CD4-positive, alpha-beta T cell treated with Interleukin-4 for 4 hours (primary cell): ENCODE results near the gene THOP1.
"Not testable (repeated sequence)": the region's sequence is repeated elsewhere in the genome, so short reads cannot be mapped to it uniquely, and the experiment has no call there.

ENCODE experiments used
- DNase-seq: peaks from one replicate; pipeline ENCODE4 v3.0.0-alpha.2; 2020

Gene THOP1

GRCh38 chr19:2782936-2783780, 2.1 kb upstream of the THOP1 start, which contains the start of gene SGTA:
TSS of gene SGTA (minus strand) at chr19:2783273. CDS start at chr19:2769068, 14,205 bp downstream.
- peak; percentile 97 for DNase-seq

- no peak for DNase-seq
Measured at GRCh38 chr19:2783781-2784145, 1.5 kb upstream of the THOP1 start.

DNA sequence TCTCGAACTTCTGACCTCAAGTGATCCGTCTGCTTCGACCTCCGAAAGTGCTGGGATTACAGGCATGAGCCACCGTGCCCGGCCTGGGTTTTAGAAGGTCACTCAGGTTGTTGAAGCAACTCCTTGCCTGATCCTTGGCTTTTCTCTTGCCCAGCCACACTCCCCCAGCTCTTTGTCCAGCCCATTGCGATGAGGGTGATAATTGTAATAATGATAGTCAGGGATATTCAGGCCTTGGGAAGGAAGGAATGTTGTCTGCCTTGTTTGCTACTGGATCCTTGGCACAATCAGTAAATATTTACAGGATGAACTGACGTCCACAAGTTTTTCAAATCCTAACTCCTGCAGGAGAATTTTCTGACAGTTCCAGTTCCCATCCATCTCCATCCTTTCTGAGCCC, 1.8 kb downstream of the THOP1 start:
- DNase-seq, result no peak

GRCh38 chr19:2788237-2788636, 2.9 kb downstream of the THOP1 start:
- DNase-seq, result no peak

- no peak for DNase-seq
Measured at GRCh38 chr19:2790194-2790556, 4.9 kb downstream of the THOP1 start.

DNA sequence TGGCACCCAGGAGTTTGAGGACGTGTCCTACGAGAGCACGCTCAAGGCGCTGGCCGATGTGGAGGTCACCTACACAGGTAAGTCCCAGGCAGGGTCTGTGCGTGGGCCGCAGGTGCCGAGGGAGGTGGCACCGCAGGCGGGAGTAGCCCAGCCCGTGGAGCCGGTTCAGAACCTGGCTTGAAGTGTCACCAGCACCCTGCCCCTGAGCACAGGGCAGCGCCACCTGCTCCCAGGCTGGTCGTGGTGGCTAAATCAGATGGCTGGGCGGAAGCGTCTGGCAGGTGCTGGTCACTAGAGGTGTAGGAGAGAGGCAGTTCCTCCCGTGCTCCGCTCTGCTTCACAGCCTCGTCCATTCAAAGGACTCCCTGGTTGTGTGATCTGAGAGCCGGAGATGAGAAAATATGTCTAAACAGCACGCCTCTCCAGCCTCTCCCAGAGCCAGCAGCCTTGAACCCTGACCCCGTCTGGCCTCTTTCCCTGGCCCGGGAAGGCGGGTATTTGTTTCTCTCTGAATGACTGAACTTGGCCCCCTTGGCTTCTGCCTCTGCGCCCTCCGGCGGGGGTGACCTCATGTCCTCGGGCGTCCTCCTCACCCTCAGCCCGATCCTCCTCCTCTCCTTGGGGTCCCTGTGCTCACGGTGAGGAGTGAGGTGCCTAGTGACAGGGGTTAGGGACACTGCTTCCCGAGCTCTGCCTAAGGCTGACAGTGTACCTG, 5.4 kb downstream of the THOP1 start:
- DNase-seq, result no peak

DNA sequence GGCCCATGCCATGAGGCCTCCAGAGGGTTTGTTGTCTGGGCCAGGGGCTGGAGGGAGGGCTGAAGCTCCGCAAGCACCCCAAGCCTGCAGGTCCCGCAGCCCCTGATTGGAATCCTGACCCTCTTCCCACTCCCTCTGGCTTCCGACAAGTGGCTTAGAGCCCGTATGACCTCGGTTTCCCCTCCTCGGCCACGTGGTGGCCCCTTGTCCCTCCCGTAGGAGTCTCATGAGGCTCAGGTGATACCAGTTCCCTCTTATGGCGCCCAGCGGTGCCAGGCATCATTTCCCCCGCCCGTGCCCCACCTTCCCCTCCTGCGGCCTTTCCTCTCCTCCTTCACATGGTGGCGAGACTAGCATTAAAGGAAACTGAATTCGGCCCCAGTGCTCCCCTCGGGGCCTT, 6.1 kb downstream of the THOP1 start:
- no peak for DNase-seq

DNA sequence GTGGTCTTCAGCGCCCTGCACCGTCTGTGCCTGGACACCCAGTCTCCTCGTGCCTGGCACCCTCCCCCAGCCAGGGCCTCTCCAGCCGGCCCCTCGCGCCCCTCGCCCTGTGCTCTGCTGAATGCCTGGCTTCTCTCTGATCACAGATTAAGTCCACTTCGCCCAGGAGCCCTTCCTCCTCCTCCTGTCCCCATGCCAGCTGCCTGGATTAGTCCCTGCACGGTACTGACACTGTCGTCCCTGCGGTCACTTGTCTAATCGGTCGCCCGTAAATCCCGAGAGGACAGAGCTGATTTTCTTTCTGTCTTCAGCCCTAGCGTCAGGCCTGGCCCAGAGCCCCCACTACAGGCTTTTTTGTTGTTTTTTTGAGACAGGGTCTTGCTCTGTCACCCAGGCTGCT, 6.6 kb downstream of the THOP1 start:
- DNase-seq, result no peak

DNA sequence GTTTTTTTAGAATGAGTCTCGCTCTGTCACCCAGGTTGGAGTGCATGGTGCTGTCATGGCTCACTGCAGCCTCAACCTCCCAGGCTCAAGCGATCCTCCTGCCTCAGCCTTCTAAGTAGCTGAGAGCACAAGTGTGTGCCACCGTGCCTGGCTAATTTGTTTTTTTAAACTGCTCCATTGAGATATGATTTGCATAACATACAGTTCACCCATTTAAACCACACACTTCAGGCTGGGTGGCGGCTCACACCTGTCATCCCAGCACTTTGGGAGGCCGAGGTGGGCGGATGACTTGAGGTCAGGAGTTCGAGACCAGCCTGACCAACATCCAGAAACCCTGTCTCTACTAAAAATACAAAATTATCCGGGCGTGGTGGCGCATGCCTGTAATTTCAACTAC, 7.4 kb downstream of the THOP1 start:
- not testable (repeated sequence) for DNase-seq

DNA sequence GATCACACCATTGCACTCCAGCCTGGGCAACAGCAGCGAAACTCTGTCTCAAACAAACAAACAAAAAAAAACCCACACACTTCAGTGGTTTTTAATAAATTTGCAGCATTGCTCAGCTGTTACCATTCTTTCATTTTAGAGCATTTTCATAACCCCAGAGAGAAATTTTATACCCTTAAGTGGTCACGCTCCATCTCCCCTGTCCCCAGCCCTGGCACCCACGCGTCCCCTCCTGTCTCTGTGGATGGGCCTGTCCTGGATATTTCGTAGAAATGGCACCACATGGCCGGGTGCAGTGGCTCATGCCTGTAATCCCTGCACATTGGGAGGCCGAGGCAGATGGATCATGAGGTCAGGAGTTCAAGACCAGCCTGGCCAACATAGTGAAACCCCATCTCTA, 7.8 kb downstream of the THOP1 start:
- DNase-seq, result no peak

DNA sequence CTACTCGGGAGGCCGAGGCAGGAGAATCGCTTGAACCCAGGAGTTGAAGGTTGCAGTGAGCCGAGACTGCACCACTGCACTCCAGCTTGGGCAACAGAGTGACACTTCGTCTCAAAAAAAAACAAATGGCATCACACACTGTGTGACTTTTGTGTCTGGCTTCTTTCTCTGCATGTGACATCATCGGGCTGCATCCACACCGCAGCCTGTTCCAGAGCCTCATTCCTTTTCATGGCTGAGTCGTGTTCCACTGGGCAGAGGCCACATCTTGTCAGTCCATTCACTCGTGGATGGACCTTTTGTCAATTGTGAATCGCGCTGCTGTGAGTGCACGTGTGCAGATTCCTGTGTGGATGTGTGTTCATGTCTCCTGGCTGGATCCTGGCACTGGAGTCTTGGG, 8.3 kb downstream of the THOP1 start:
- DNase-seq, result no peak

GRCh38 chr19:2795827-2796658, 10.7 kb downstream of the THOP1 start:
- no peak for DNase-seq

DNA sequence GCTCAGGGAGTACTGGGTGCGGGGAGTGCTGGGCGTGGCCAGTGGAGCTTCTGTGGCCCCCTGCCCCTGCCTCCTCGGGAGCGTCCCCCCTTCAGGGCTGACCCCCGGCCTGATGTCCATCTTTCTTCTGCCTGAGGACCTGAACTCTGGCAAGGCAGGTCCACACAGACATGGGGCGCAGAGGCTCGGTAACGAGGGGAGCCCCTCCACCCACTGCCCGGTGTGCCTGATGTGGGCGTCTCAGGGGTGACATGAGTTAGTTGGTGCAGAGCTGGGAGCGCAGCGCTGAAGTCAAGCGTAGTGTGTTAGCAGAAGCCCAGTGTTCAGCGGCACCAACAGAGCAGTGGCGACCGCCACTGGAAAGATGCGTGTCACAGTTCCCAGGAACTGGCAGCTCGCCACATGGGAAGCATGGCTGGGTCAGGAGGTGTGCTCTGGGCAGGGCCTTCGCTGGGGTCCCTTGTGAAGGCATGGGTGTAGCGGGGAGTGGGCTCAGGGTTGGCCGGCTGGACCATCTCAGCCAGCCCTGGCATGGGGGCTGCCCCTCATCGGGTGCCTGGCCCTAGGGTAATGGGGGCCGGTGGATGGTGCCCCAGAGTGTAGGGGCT, 11.5 kb downstream of the THOP1 start:
- no peak for DNase-seq

DNA sequence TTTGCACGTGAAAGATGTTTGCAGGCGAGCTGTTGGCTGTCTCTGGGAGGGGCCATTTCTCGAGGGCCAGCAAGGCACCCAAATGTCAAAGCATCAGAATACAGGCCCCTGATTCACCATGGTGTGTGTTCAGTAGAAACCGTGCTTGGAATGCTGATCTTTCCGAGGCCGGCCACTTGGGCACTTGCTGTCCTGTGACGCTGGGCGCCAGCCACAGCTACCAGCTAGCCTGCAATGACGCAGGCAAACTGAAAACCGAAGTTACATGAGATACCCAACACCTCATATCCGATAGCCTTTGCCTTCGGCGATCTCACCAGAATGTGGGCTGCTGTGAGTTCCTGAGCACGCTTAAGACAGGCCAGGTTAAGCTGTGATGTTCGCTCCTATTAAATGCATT, 12.0 kb downstream of the THOP1 start:
- no peak for DNase-seq

DNA sequence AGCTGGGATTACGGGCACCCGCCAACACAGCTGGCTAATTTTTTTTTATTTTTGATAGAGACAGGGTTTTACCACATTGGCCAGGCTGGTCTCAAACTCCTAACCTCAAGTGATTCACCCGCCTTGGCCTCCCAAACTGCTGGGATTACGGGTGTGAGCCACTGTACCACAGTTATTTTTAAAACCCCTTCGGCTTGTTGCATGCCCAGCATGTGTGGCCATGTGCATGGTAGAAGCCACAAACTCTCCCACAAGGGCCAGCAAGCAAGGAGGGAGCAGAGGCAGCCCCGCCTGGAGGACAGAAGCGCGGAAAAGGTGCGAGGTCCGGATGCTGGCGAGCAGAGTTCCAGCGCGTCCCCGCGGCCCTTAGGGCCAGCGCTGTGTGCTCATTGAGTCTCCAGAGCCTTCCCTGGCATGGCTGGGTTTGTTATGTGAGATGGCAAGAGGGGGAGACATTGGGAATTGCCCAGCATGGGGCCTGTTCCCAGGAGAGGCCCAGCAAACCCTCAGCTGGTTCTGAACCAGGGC, 12.9 kb downstream of the THOP1 start:
- no peak for DNase-seq

GRCh38 chr19:2798733-2799132, 13.4 kb downstream of the THOP1 start:
- no peak for DNase-seq

GRCh38 chr19:2799273-2800020, 14.1 kb downstream of the THOP1 start:
- DNase-seq, result no peak

DNA sequence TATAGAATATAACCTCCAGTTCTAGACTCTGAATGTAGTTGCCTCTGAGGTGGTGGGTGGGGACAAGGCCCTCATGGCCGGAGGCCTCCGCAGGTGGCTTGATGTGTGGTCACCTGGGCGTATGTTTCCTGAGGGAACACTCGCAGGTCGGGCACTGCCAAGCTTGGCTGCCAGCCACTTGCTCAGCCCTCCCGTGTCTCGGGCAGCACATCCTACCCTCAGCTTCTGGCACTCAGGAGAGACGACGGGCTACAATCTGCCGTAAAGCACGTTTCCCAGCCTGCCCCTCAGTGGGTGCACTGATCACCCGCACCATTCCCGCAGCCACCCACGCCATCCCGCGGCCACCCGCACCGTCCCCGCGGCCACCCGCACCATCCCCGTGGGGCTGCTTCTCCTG, 15.2 kb downstream of the THOP1 start:
- DNase-seq, result no peak

- no peak for DNase-seq
Measured at GRCh38 chr19:2802826-2803225, 17.5 kb downstream of the THOP1 start.

- no peak for DNase-seq
Measured at GRCh38 chr19:2803486-2804155, 18.3 kb downstream of the THOP1 start.
